ENCODE data around the gene SORBS1. TPM values are rescaled to one million over a fixed set of nuclear protein-coding genes. Genes with fewer than 3 reads are reported as not detected.

Gene SORBS1
- total RNA-seq, 1 donor from 2014 or later, result 116 TPM

GRCh38 chr10:95561864-95562177, 650 bp upstream of the SORBS1 start:
- H3K9me3 ChIP-seq, result no peaks in the 10 kb centered on the region
- peak overlapping the region; percentile 58 for H3K27ac ChIP-seq
- intact Hi-C loops (cut with DNase I), result no loop called here
- TF ChIP-seq POLR2A (IDR thresholded peaks at IDR 0.05) (no peak), POLR2AphosphoS5 (IDR thresholded peaks at IDR 0.05; ENCODE audit: insufficient read depth in 1 of 2, low read depth in 1 of 2) (no peak), CTCF (IDR thresholded peaks at IDR 0.05) (no peak)
- peak overlapping the region; percentile 59 to 91 for H3K4me3 ChIP-seq
- H3K4me1 ChIP-seq, result peaks cover 25% of the 10 kb centered on the region
- no peaks in the 10 kb centered on the region for H3K36me3 ChIP-seq
- H3K27me3 ChIP-seq, result no peaks in the 10 kb centered on the region
- DNase-seq (ENCODE audit: extremely low spot score in 2 of 2), result no peak

- DNase-seq (ENCODE audit: extremely low spot score in 2 of 2), result no peak
- H3K9me3 ChIP-seq, result no peaks in the 10 kb centered on the region
- H3K27ac ChIP-seq, result peak overlapping the region; percentile 78
- H3K4me3 ChIP-seq, result peak overlapping the region; percentile 59 to 91
- peaks cover 25% of the 10 kb centered on the region for H3K4me1 ChIP-seq
- TF ChIP-seq POLR2AphosphoS5 (IDR thresholded peaks at IDR 0.05; ENCODE audit: insufficient read depth in 1 of 2, low read depth in 1 of 2) (peak in 1 of 2 donors; percentile 66), POLR2A (IDR thresholded peaks at IDR 0.05) (no peak)
- intact Hi-C loops (cut with DNase I), result no loop called here
- no peaks in the 10 kb centered on the region for H3K27me3 ChIP-seq
- H3K36me3 ChIP-seq, result no peaks in the 10 kb centered on the region
Measured at GRCh38 chr10:95560278-95561176, 644 bp downstream of the SORBS1 start.

- Histone ChIP-seq H3K4me3 (peak overlapping the region; percentile 59 to 91), H3K9me3 (no peaks in the 10 kb centered on the region), H3K36me3 (no peaks in the 10 kb centered on the region), H3K27me3 (no peaks in the 10 kb centered on the region), H3K4me1 (peaks cover 25% of the 10 kb centered on the region), H3K27ac (peak overlapping the region; percentile 78)
- no peak for DNase-seq (ENCODE audit: extremely low spot score in 2 of 2)
- no peak for TF ChIP-seq POLR2AphosphoS5 (IDR thresholded peaks at IDR 0.05; ENCODE audit: insufficient read depth in 1 of 2, low read depth in 1 of 2)
- no peak for TF ChIP-seq POLR2A (IDR thresholded peaks at IDR 0.05)
- no peak for TF ChIP-seq CTCF (IDR thresholded peaks at IDR 0.05)
- intact Hi-C loops (cut with DNase I), result loop anchor here (5.0 kb wide), 1 partner anchor 128 kb away; no protein-coding TSS in a partner anchor
Measured at GRCh38 chr10:95559896-95560277, 1.3 kb downstream of the SORBS1 start.

GRCh38 chr10:95559471-95559870, 1.7 kb downstream of the SORBS1 start:
- no peaks in the 10 kb centered on the region for H3K36me3 ChIP-seq
- intact Hi-C loops (cut with DNase I), result loop anchor here (5.0 kb wide), 1 partner anchor 127 kb away; no protein-coding TSS in a partner anchor
- peaks cover 25% of the 10 kb centered on the region for H3K4me1 ChIP-seq
- no peaks in the 10 kb centered on the region for H3K27me3 ChIP-seq
- peak overlapping the region; percentile 59 to 91 for H3K4me3 ChIP-seq
- DNase-seq (ENCODE audit: extremely low spot score in 2 of 2), result no peak
- peak overlapping the region; percentile 78 for H3K27ac ChIP-seq
- no peaks in the 10 kb centered on the region for H3K9me3 ChIP-seq
- TF ChIP-seq POLR2A (IDR thresholded peaks at IDR 0.05), result no peak
- TF ChIP-seq POLR2AphosphoS5 (IDR thresholded peaks at IDR 0.05; ENCODE audit: insufficient read depth in 1 of 2, low read depth in 1 of 2), result peak in 1 of 2 donors; percentile 25

- H3K4me3 ChIP-seq, result peak overlapping the region; percentile 59 to 91
- no peak for TF ChIP-seq CTCF (IDR thresholded peaks at IDR 0.05)
- TF ChIP-seq POLR2AphosphoS5 (IDR thresholded peaks at IDR 0.05; ENCODE audit: insufficient read depth in 1 of 2, low read depth in 1 of 2), result no peak
- no peak for TF ChIP-seq POLR2A (IDR thresholded peaks at IDR 0.05)
- no peak for DNase-seq (ENCODE audit: extremely low spot score in 2 of 2)
- H3K27ac ChIP-seq, result peak overlapping the region; percentile 78
- intact Hi-C loops (cut with DNase I), result loop anchor here (5.0 kb wide), 1 partner anchor 126 kb away; no protein-coding TSS in a partner anchor
- H3K36me3 ChIP-seq, result no peaks in the 10 kb centered on the region
- no peaks in the 10 kb centered on the region for H3K27me3 ChIP-seq
- H3K4me1 ChIP-seq, result peaks cover 25% of the 10 kb centered on the region
- no peaks in the 10 kb centered on the region for H3K9me3 ChIP-seq
Measured at GRCh38 chr10:95558593-95559320, 2.4 kb downstream of the SORBS1 start.
